GM19395 (cell line): ENCODE measurements around the gene AZU1.
A peak's percentile ranks its signal among the peaks of the same experiment; 100 is the strongest.

Experiments
- ATAC-seq: cut with Tn5 transposase; IDR thresholded peaks from one replicate; pipeline ENCODE4 v1.9.1; 2021; ENCODE audit warnings: mild to moderate bottlenecking, moderate library complexity; ENCODE audit not compliant: unreplicated experiment

AZU1 gene

GRCh38 chr19:796692-797527, 30.7 kb upstream of the AZU1 start, which contains the start of gene PTBP1:
TSS of gene PTBP1 (plus strand) at chr19:797452. CDS start at chr19:797498, 46 bp downstream.
- peak; percentile 76 for ATAC-seq

- peak; percentile 25 for ATAC-seq
Observed at GRCh38 chr19:797528-798414, 29.9 kb upstream of the AZU1 start.

- ATAC-seq, result no peak
Observed at GRCh38 chr19:798415-799075, 29.1 kb upstream of the AZU1 start.

GRCh38 chr19:799076-799881, 28.4 kb upstream of the AZU1 start:
- no peak for ATAC-seq

GRCh38 chr19:800360-801029, 27.1 kb upstream of the AZU1 start:
- ATAC-seq, result no peak

GRCh38 chr19:801030-801860, 26.4 kb upstream of the AZU1 start:
- no peak for ATAC-seq

- ATAC-seq, result no peak
Observed at GRCh38 chr19:801861-802497, 25.7 kb upstream of the AZU1 start.

GRCh38 chr19:802498-803098, 25.0 kb upstream of the AZU1 start:
- no peak for ATAC-seq

GRCh38 chr19:803099-803561, 24.5 kb upstream of the AZU1 start:
- no peak for ATAC-seq

- no peak for ATAC-seq
Observed at GRCh38 chr19:803686-804418, 23.8 kb upstream of the AZU1 start.

GRCh38 chr19:804419-805165, 23.0 kb upstream of the AZU1 start:
- no peak for ATAC-seq

- no peak for ATAC-seq
Observed at GRCh38 chr19:805166-805551, 22.5 kb upstream of the AZU1 start.

GRCh38 chr19:805600-806550, 21.8 kb upstream of the AZU1 start:
- ATAC-seq, result no peak

GRCh38 chr19:806815-807421, 20.7 kb upstream of the AZU1 start:
- ATAC-seq, result no peak
